HCT116 (cell line): ENCODE data around the gene MED10. TPM values are rescaled to one million over a fixed set of nuclear protein-coding genes. Genes with fewer than 3 reads are reported as not detected.

Experiments
- ATAC-seq: fragments of 200-7000 bp; cut with Tn5 transposase; 2 replicates; pipeline ENCODE4 v1.9.1; 2020; ENCODE audit warnings: mild to moderate bottlenecking, moderate library complexity
- BruUV-seq: library from RNA; stranded (reverse); fragments of 400-500 nt; replicated peaks from 2 replicates; lab custom pipeline; 2021; lab: Mats Ljungman, UMichigan
- CTCF ChIA-PET: fragments of 300-600 bp; sonication (Branson Sonifier 250); formaldehyde crosslinking; loops from one replicate; lab custom pipeline; 2021; ENCODE audit warnings: antibody characterized with exemption; lab: Charles Lee
- POLR2A ChIA-PET: fragments of 300-600, 350-600 bp; sonication (Branson Sonifier 250); formaldehyde crosslinking; loops from one replicate; lab custom pipeline; 2021; ENCODE audit warnings: antibody characterized with exemption; lab: Charles Lee
- RAD21 ChIA-PET, 2 experiments: fragments of 300-600 bp; sonication (Branson Sonifier 250); formaldehyde crosslinking; loops; one replicate each; lab custom pipeline; 2023; ENCODE audit warnings: low total read pairs in 2 of 2; ENCODE audit not compliant: uncharacterized antibody in 2 of 2, unreplicated experiment in 2 of 2, low non-redundant PET in 1 of 2; lab: Charles Lee
- DNase-seq: peaks from one replicate; pipeline ENCODE4 v3.0.0-alpha.2; 2010; ENCODE audit warnings: low read depth, low spot score
- H2AFZ ChIP-seq: fragments of 200-600 bp; shearing (Covaris generic), sonication (generic); 2 replicates; pipeline ENCODE4 v1.6.1; 2017; ENCODE audit warnings: low read depth, mixed run types, mixed read lengths, antibody characterized with exemption, low read length; ENCODE audit not compliant: poor library complexity, severe bottlenecking
- H3K27ac ChIP-seq: 2 replicates; pipeline ENCODE4 v1.5.1; 2012; ENCODE audit warnings: low read depth, low read length
- H3K27me3 ChIP-seq: fragments of 200-600 bp; sonication (generic); 2 replicates; pipeline ENCODE4 v1.6.1; 2016; ENCODE audit warnings: mixed run types, low read length, mixed read lengths; ENCODE audit not compliant: insufficient read depth
- H3K36me3 ChIP-seq, 2 experiments: fragments of 200-500 bp in 1 of 2; fragments of 200-600 bp in 1 of 2; sonication (Bioruptor generic) in 1 of 2; sonication (generic) in 1 of 2; 2 replicates each; pipeline versions ENCODE4 v1.5.1 to v1.6.1; 2014 to 2016; ENCODE audit warnings: low read length in 2 of 2, inconsistent platforms in 1 of 2, mixed read lengths in 1 of 2, mixed run types in 1 of 2; ENCODE audit not compliant: insufficient read depth in 2 of 2, control insufficient read depth in 1 of 2
- H3K4me1 ChIP-seq, 2 experiments: fragments of 200-600 bp in 1 of 2; sonication (generic) in 1 of 2; 2 replicates each; pipeline versions ENCODE4 v1.5.1 to v1.6.1; 2012 to 2017; ENCODE audit warnings: low read length in 2 of 2, inconsistent platforms in 1 of 2, mild to moderate bottlenecking in 1 of 2, mixed read lengths in 1 of 2, mixed run types in 1 of 2, moderate library complexity in 1 of 2; ENCODE audit not compliant: insufficient read depth in 2 of 2, control insufficient read depth in 1 of 2
- H3K4me2 ChIP-seq: fragments of 200-600 bp; sonication (generic); 2 replicates; pipeline ENCODE4 v1.6.1; 2017; ENCODE audit warnings: mixed run types, low read length, mixed read lengths
- H3K4me3 ChIP-seq, 2 experiments: fragments of 200-600 bp in 1 of 2; sonication (generic) in 1 of 2; replicated peaks in 1 of 2; 2 replicates each; pipeline ENCODE4 v1.5.1; 2011 to 2016; ENCODE audit warnings: low read length in 2 of 2, control low read depth in 1 of 2, low read depth in 1 of 2, mild to moderate bottlenecking in 1 of 2, mixed read lengths in 1 of 2, mixed run types in 1 of 2
- H3K79me2 ChIP-seq: fragments of 200-600 bp; sonication (generic); 2 replicates; pipeline ENCODE4 v1.6.1; 2017; ENCODE audit warnings: mild to moderate bottlenecking, mixed run types, low read length, moderate library complexity, mixed read lengths; ENCODE audit not compliant: insufficient read depth
- H3K9ac ChIP-seq: fragments of 200-600 bp; sonication (generic); 2 replicates; pipeline ENCODE4 v1.6.1; 2016; ENCODE audit warnings: low read length, mixed read lengths
- H3K9me2 ChIP-seq: fragments of 200-600 bp; sonication (generic), shearing (Covaris generic); 2 replicates; pipeline ENCODE4 v1.6.1; 2017; ENCODE audit warnings: mixed run types, mild to moderate bottlenecking, moderate library complexity; ENCODE audit not compliant: insufficient read depth
- H3K9me3 ChIP-seq, 2 experiments: fragments of 200-500 bp in 1 of 2; fragments of 200-600 bp in 1 of 2; sonication (Bioruptor generic) in 1 of 2; sonication (generic) in 1 of 2; 2 replicates each; pipeline ENCODE4 v1.6.1; 2014 to 2017; ENCODE audit warnings: low read length in 2 of 2, mixed read lengths in 2 of 2, inconsistent platforms in 1 of 2, low read depth in 1 of 2, mild to moderate bottlenecking in 1 of 2, mixed run types in 1 of 2, moderate library complexity in 1 of 2; ENCODE audit not compliant: control insufficient read depth in 1 of 2, insufficient read depth in 1 of 2
- H4K20me1 ChIP-seq: fragments of 200-600 bp; sonication (generic), shearing (Covaris generic); 2 replicates; pipeline ENCODE4 v1.6.1; 2017; ENCODE audit warnings: mixed run types, mild to moderate bottlenecking, moderate library complexity; ENCODE audit not compliant: insufficient read depth
- ATF3 ChIP-seq: IDR thresholded peaks from 2 replicates; pipeline ENCODE4 v1.6.1; 2012
- CBX3 ChIP-seq: IDR thresholded peaks from 2 replicates; pipeline ENCODE4 v1.6.1; 2012; ENCODE audit warnings: low read depth
- CTCF ChIP-seq, 3 experiments: fragments of 200-600 bp in 1 of 3; sonication (generic) in 1 of 3; IDR thresholded peaks in 2 of 3; conservative IDR thresholded peaks in 1 of 3; 2 replicates each; pipeline ENCODE4 v1.5.1; 2012 to 2017; ENCODE audit warnings: low read depth in 2 of 3, low read length in 2 of 3, antibody characterized with exemption in 1 of 3, borderline replicate concordance in 1 of 3, control low read depth in 1 of 3, mild to moderate bottlenecking in 1 of 3, mixed read lengths in 1 of 3, mixed run types in 1 of 3, moderate library complexity in 1 of 3; ENCODE audit not compliant: insufficient read depth in 1 of 3
- EGR1 ChIP-seq: IDR thresholded peaks from 2 replicates; pipeline ENCODE4 v1.6.1; 2012; ENCODE audit warnings: low read depth
- ELF1 ChIP-seq: IDR thresholded peaks from 2 replicates; pipeline ENCODE4 v1.6.1; 2012; ENCODE audit warnings: low read depth, borderline replicate concordance
- EZH2 ChIP-seq: fragments of 200-600 bp; sonication (generic); IDR thresholded peaks from 2 replicates; pipeline ENCODE4 v1.6.1; 2017; ENCODE audit warnings: antibody characterized with exemption, mixed run types
- FOSL1 ChIP-seq: IDR thresholded peaks from 2 replicates; pipeline ENCODE4 v1.6.1; 2012; ENCODE audit warnings: low read depth
- JUND ChIP-seq: IDR thresholded peaks from 2 replicates; pipeline ENCODE4 v1.6.1; 2012
- POLR2A ChIP-seq: IDR thresholded peaks from 2 replicates; pipeline ENCODE4 v1.7.0; 2011; ENCODE audit warnings: borderline replicate concordance; ENCODE audit not compliant: insufficient read depth, insufficient read length; ENCODE audit errors: extremely low read depth
- POLR2AphosphoS5 ChIP-seq: IDR thresholded peaks from 2 replicates; pipeline ENCODE4 v1.6.1; 2011; ENCODE audit warnings: mild to moderate bottlenecking, low read depth, low read length, moderate library complexity
- REST ChIP-seq: IDR thresholded peaks from 2 replicates; pipeline ENCODE4 v1.6.1; 2012; ENCODE audit warnings: low read depth
- TCF7L2 ChIP-seq: IDR thresholded peaks from 2 replicates; pipeline ENCODE4 v1.7.0; 2011; ENCODE audit warnings: borderline replicate concordance, inconsistent platforms; ENCODE audit not compliant: insufficient read depth, insufficient read length; ENCODE audit errors: extremely low read depth
- YY1 ChIP-seq: IDR thresholded peaks from 2 replicates; pipeline ENCODE4 v1.6.1; 2011; ENCODE audit warnings: low read length, low read depth, moderate library complexity, mild to moderate bottlenecking; ENCODE audit not compliant: insufficient replicate concordance; ENCODE audit errors: extremely low read depth
- ZBTB33 ChIP-seq: IDR thresholded peaks from 2 replicates; pipeline ENCODE4 v1.6.1; 2011; ENCODE audit warnings: mild to moderate bottlenecking, low read length, moderate library complexity; ENCODE audit not compliant: insufficient replicate concordance; ENCODE audit errors: extremely low read depth
- ZFX ChIP-seq: fragments of 450-650 bp; IDR thresholded peaks from 2 replicates; pipeline ENCODE4 v1.6.1; 2017
- ZNF274 ChIP-seq: fragments of 200-500 bp; sonication (Bioruptor generic); IDR thresholded peaks from 2 replicates; pipeline ENCODE4 v1.6.1; 2014; ENCODE audit warnings: mild to moderate bottlenecking, low read depth, low read length, inconsistent platforms
- intact Hi-C: fragments of 100-400 bp; cut with micrococcal nuclease; formaldehyde crosslinking; loops from 2 replicates; pipeline ENCODE4 v1.10.0; 2022
- total RNA-seq: library from RNA; stranded (reverse); gene quantifications from one replicate; pipeline ENCODE4 v1.2.1, GENCODE V29; 2021; ENCODE audit not compliant: unreplicated experiment

MED10 gene
- total RNA-seq, 1 experiment from 2014 or later: 35.0 TPM

GRCh38 chr5:6384856-6385255, 6.5 kb upstream of the MED10 start:
- BruUV-seq: no TSS peak
- H4K20me1 ChIP-seq: no peaks in the 10 kb centered on the region
- H3K4me3 ChIP-seq: no peak overlapping the region
- DNase-seq (no peak), ATAC-seq (no peak)
- H3K9me3 ChIP-seq: no peaks in the 10 kb centered on the region
- peaks cover 24% of the 10 kb centered on the region for H3K27me3 ChIP-seq
- POLR2A ChIA-PET: no interaction called here
- intact Hi-C loops: no loop called here
- no peak overlapping the region for H3K9ac ChIP-seq
- CTCF ChIA-PET: no interaction called here
- no peak overlapping the region for H3K27ac ChIP-seq
- no peak overlapping the region for H2AFZ ChIP-seq
- RAD21 ChIA-PET: no interaction called here
- no peak overlapping the region for H3K4me2 ChIP-seq
- TF ChIP-seq ZBTB33 (no peak), JUND (no peak), CTCF (IDR thresholded peaks at IDR 0.05 in 2 of 3, conservative IDR thresholded peaks at IDR 0.05 in 1 of 3; ENCODE audit: borderline replicate concordance in 1 of 3, insufficient read depth in 1 of 3, low read depth in 2 of 3, low read length in 2 of 3) (no peak), EGR1 (no peak), ELF1 (no peak), FOSL1 (no peak), REST (no peak), POLR2AphosphoS5 (no peak), YY1 (no peak), ZFX (no peak), EZH2 (no peak), TCF7L2 (no peak), ZNF274 (no peak), CBX3 (no peak), POLR2A (no peak), ATF3 (no peak)
- no peaks in the 10 kb centered on the region for H3K4me1 ChIP-seq
- H3K9me2 ChIP-seq: no peaks in the 10 kb centered on the region
- H3K36me3 ChIP-seq: no peaks in the 10 kb centered on the region
- H3K79me2 ChIP-seq: no peaks in the 10 kb centered on the region
